Ishikawa (cell line): ENCODE results near the gene FBXO9.

Source experiments
- CEBPB ChIP-seq: IDR thresholded peaks from 2 replicates; pipeline ENCODE4 v1.6.1; 2012
- CREB1 ChIP-seq: IDR thresholded peaks from 2 replicates; pipeline ENCODE4 v1.6.1; 2012; ENCODE audit warnings: low read depth
- EGR1 ChIP-seq: IDR thresholded peaks from 2 replicates; pipeline ENCODE4 v1.6.1; 2012
- EP300 ChIP-seq: IDR thresholded peaks from 2 replicates; pipeline ENCODE4 v1.6.1; 2012; ENCODE audit warnings: borderline replicate concordance
- FOXM1 ChIP-seq: IDR thresholded peaks from 2 replicates; pipeline ENCODE4 v1.6.1; 2012; ENCODE audit warnings: low read depth, borderline replicate concordance
- MAX ChIP-seq: IDR thresholded peaks from 2 replicates; pipeline ENCODE4 v1.6.1; 2012
- NFIC ChIP-seq: IDR thresholded peaks from 2 replicates; pipeline ENCODE4 v1.6.1; 2012
- RAD21 ChIP-seq: IDR thresholded peaks from 2 replicates; pipeline ENCODE4 v1.6.1; 2012; ENCODE audit warnings: low read depth
- REST ChIP-seq: IDR thresholded peaks from 2 replicates; pipeline ENCODE4 v1.6.1; 2012; ENCODE audit warnings: low read depth, mild to moderate bottlenecking
- TAF1 ChIP-seq: IDR thresholded peaks from 2 replicates; pipeline ENCODE4 v1.6.1; 2012; ENCODE audit warnings: low read depth, mild to moderate bottlenecking
- TCF12 ChIP-seq: IDR thresholded peaks from 2 replicates; pipeline ENCODE4 v1.6.1; 2012; ENCODE audit warnings: low read depth
- TEAD4 ChIP-seq: IDR thresholded peaks from 2 replicates; pipeline ENCODE4 v1.6.1; 2012
- YY1 ChIP-seq: IDR thresholded peaks from 2 replicates; pipeline ENCODE4 v1.6.1; 2012; ENCODE audit warnings: low read depth
- ZBTB7A ChIP-seq: IDR thresholded peaks from 2 replicates; pipeline ENCODE4 v1.6.1; 2012; ENCODE audit warnings: low read depth
- TF ChIP-seq, protein P1 (sequence below): IDR thresholded peaks from 2 replicates; pipeline ENCODE4 v1.6.1; 2012

The FBXO9 gene

GRCh38 chr6:53062169-53062539 is 3.0 kb upstream of the FBXO9 start:
- TF ChIP-seq EGR1 = no peak
- TF ChIP-seq CEBPB = no peak
- TF ChIP-seq TEAD4 = no peak
- no peak for TF ChIP-seq FOXM1
- no peak for TF ChIP-seq ZBTB7A
- TF ChIP-seq TCF12 = no peak
- no peak for TF ChIP-seq TAF1

DNA sequence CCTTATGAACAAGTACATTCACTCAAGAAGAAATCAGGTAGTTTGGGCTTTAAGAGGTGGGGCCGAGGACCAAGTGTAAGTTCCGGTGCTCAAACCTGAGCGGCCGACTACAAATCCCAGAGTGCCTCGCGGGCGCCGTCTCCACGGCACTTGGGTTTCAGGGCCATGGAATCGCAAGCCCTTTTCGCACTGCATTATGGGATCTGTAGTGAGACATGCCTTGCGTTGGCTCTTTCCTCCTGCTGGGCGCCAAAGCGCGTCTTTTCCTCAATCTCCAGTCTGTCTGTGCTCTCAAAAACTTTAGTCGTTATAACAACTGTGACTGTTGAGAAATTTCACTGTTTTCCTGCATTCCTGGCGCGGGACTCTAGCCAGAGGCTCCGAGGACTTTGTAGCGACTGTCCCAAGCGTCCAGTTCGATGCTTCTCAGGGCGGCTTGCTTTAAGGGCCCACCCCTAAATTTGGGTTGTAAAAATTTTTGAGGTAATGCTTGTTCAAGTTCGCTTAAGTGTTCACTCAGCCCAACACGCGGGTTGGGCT is 408 bp upstream of the FBXO9 start:
- TF ChIP-seq, protein P1, sequence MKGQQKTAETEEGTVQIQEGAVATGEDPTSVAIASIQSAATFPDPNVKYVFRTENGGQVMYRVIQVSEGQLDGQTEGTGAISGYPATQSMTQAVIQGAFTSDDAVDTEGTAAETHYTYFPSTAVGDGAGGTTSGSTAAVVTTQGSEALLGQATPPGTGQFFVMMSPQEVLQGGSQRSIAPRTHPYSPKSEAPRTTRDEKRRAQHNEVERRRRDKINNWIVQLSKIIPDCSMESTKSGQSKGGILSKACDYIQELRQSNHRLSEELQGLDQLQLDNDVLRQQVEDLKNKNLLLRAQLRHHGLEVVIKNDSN = no peak
- TF ChIP-seq CEBPB = 0 out of 2 replicates have a peak, but pooled peaks have one; percentile 1
- TF ChIP-seq MAX = no peak; the same call in 1 of the 2 replicates
- no peak for TF ChIP-seq EGR1
- TF ChIP-seq YY1 = no peak
- TF ChIP-seq ZBTB7A = no peak
- TF ChIP-seq RAD21 = no peak
- TF ChIP-seq TCF12 = no peak; the same call in 1 of the 2 replicates
- TF ChIP-seq NFIC = no peak
- no peak for TF ChIP-seq REST
- 0 out of 2 replicates have a peak, but pooled peaks have one; percentile 8 for TF ChIP-seq CREB1

DNA sequence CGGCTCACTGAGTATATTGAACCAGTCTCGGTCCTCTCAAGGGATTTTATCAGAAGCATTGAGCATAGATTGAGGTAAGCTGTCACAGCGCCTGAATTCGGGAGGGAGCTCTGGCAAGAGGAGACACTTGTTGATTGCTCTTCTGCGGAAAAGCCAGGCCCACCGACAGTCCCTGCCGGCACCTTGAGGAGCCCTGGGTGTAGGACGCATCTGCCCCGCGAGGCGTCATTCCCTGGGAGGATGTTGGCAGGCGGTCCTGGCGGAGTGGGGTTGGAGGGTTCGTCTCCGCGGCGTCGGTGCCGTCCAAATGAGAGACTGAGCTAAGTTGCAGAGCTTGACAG is 843 bp downstream of the FBXO9 start:
- TF ChIP-seq TAF1 = no peak
- no peak for TF ChIP-seq YY1
- no peak for TF ChIP-seq FOXM1
- TF ChIP-seq, protein P1 = no peak
- TF ChIP-seq ZBTB7A = no peak
- TF ChIP-seq MAX = no peak
- TF ChIP-seq NFIC = no peak
- TF ChIP-seq EGR1 = no peak
- TF ChIP-seq RAD21 = no peak
- TF ChIP-seq TCF12 = no peak
- no peak for TF ChIP-seq CEBPB
- no peak for TF ChIP-seq CREB1
- no peak for TF ChIP-seq TEAD4
- no peak for TF ChIP-seq EP300
- no peak for TF ChIP-seq REST

- TF ChIP-seq TAF1 (no peak), NFIC (no peak)
These were observed 1.9 kb downstream of the FBXO9 start for GRCh38 chr6:53066874-53067706.

DNA sequence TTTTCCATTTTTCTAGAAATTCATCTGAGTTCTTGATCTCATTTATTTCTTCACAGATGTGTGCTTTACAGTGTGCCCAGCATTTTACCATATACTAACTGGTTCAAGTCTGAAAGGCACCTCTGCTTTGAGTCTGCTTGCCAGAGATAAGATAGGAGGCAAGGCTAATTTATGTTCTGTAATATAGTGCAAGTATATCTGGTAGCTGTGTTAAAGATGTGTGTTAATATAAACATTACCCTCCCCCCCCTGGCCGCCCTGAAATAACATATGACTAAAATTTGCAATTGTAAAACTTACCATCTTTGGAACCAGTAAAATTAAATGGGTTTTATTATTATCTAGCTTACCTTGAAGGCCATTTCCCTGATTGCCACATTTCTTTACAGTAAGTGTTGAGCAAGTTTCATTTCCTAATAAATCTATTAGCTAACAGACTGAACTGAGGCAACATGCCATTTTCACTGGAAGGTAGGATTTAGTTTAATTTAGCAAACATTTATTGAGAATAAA is 2.7 kb downstream of the FBXO9 start:
- TF ChIP-seq RAD21 = no peak
- TF ChIP-seq TCF12 = no peak
- TF ChIP-seq CREB1 = no peak
- TF ChIP-seq NFIC = no peak
- TF ChIP-seq ZBTB7A = no peak
- TF ChIP-seq YY1 = no peak
- TF ChIP-seq REST = no peak
- TF ChIP-seq EGR1 = no peak
- no peak for TF ChIP-seq CEBPB
- TF ChIP-seq, protein P1 = no peak
- no peak for TF ChIP-seq MAX
- TF ChIP-seq FOXM1 = no peak
- TF ChIP-seq TAF1 = no peak
- no peak for TF ChIP-seq TEAD4
- TF ChIP-seq EP300 = no peak
